GM19328 (cell line): Measurements from ENCODE around the gene KLRK1.
"Not testable (repeated sequence)": the region's sequence is repeated elsewhere in the genome, so short reads cannot be mapped to it uniquely, and the experiment has no call there.

Experiments
- ATAC-seq: cut with Tn5 transposase; IDR thresholded peaks from one replicate; pipeline ENCODE4 v1.9.1; 2021; ENCODE audit warnings: mild to moderate bottlenecking, moderate library complexity; ENCODE audit not compliant: unreplicated experiment

Gene KLRK1

DNA sequence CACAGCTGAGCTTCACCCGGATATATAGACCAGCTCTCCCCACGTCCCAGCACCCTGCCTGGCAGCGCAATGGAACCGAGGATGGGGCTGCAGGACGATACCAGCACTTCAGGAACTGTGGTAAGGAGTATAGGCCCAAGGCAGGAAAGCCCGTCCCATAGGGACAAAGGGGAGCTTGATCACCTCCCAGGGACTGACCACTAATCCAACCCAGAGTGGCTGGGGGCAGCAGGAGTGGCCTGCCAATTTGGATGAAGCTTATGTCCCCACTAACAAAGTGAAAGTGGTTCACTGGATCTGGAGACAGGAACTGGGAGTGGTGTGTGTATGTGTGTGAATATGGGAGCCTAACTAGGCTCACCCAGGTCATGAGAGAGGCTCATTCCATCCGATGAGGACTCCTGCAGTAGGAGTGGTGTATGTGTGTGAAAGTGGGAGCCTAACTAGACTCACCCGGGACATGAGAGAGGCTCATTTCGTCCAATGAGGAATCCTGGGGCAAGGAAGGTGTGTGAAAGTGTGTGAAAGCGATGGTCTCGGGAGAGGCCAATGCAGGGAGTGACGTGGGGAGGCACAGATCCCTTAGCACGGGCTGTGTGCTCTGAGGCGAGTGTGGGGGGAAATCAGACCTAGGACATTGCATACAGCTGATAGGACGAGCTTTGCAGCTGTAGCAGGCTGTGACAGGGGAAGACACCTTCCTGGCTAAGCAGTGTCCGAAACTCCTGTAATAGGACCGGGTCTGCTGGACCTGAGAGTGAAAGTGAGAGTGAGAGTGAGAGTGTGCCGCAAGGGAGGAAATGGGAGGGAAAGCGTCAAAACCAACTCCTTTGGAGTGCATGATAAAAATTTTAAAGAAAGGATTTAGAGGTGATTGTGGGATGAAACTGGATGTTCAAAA, 25.7 kb downstream of the KLRK1 start:
- peak; percentile 77 for ATAC-seq

GRCh38 chr12:10363658-10363913, 26.3 kb downstream of the KLRK1 start:
- ATAC-seq: no peak

DNA sequence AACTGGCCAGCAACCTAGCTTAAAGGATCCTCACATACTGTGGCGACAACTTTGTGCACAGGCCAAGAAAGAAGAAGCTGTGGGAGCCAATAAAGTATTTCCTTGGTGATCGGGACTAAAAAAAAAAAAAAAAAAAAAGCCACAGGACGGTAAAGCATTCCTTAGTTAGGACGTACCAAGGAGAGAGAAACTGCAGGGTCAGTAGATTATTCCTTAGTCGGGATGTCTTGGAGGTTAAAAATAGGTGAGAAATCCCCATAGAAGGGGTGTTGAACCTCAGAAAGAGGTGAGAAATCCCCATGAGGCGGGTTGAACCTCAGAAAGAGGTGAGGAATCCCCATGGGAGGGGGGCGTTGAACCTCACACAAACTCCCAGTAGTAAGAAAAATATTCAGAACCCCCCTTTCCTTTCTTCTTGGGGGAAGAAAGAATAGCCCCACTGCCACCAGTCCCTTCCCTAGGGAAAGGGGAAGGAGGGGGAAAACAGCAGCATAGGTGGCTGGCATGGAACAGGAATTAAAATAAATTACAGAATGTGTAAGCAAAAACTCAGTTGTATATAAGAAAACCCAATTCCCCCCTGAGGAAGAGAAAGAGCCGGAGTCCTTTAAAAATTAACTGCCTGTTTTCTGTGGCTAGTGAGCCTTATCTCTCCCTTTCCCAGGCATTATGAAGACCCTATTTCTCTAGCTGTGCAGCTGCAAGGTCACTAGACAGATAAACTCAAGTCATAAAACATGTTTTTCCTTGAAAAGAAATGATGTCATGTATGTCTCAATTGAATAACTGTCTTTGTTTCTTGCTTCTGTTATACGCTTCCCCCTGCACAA, 26.8 kb downstream of the KLRK1 start:
- no peak for ATAC-seq

DNA sequence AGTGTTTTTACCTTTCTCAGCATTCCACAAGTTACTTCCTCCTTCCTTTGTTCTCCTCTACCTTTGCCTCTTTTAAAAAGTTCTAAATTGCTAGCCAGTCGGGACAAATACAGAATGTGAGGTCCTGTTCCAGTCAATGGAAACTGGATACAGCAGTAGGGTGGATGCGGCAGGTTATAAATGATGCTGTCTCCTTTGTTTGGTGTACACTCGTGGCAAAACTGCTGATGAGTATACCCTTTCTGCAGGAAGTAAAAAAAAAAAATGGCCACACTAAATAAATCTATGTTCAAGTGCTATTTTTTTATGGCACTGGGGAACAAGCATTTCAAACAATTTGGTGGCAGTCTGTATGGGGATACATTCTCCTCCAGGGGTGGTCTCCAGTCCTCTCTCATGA, 27.5 kb downstream of the KLRK1 start:
- no peak for ATAC-seq

DNA sequence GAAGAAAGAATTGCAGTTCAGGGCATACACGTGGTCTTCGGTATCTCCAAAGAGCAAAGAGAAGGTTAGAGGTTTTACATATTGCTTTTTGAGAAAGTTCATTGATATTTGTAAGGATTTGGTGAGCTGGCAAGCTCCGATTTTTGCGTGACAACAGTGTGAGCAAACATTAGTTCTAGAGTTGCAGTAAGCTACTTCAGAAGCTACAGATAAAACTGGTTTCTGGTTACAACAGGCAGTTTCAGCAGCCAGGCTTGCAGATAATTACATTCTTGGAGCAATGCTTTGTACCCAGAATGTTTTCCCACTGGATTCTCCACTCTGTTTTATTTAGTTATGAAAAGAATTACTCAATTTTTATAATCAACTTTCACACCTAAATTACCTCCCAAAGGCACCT, 28.2 kb downstream of the KLRK1 start:
- no peak for ATAC-seq

GRCh38 chr12:10361084-10361483, 28.8 kb downstream of the KLRK1 start:
- ATAC-seq: no peak

DNA sequence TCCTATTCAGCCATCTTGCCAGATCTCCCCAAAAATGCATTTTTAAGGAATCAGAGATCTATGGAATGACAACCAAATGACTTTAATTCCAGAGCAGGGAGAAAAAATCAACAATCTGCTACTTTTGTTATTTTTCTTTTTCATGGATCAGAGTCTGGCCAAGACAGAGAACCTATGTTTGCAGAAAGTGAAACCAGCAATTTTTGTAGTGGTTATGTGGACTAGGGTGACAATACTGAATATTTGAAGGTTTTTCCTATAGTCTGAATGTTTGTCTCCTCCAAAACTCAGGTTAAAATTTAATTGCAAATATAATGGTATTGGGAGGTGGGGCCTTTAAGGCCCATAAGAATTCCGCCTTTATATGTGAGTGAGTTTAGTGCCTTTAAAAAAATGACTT, 30.9 kb downstream of the KLRK1 start:
- ATAC-seq: no peak

GRCh38 chr12:10358131-10358530, 31.7 kb downstream of the KLRK1 start:
- no peak for ATAC-seq

- ATAC-seq: no peak
Observed at GRCh38 chr12:10354502-10354901, 35.3 kb downstream of the KLRK1 start.

DNA sequence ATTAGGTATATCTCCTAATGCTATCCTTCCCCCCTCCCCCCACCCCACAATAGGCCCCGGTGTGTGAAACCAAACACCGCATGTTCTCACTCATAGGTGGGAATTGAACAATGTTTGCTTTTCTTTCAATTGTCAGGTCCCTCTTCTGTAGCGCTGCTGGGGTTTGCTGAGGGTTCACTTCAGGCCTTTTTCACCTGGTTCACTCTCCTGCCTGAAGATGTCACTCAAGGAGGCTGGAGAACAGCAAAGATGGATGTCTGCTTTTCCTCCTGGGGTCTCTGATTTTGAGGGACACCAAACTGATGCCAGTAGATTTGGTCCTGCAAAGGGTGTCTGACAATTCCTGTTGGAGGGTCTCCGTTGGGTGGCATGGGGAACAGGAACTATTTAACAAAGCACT, 35.8 kb downstream of the KLRK1 start:
- ATAC-seq: no peak

GRCh38 chr12:10351457-10351856, 38.4 kb downstream of the KLRK1 start:
- not testable (repeated sequence) for ATAC-seq

DNA sequence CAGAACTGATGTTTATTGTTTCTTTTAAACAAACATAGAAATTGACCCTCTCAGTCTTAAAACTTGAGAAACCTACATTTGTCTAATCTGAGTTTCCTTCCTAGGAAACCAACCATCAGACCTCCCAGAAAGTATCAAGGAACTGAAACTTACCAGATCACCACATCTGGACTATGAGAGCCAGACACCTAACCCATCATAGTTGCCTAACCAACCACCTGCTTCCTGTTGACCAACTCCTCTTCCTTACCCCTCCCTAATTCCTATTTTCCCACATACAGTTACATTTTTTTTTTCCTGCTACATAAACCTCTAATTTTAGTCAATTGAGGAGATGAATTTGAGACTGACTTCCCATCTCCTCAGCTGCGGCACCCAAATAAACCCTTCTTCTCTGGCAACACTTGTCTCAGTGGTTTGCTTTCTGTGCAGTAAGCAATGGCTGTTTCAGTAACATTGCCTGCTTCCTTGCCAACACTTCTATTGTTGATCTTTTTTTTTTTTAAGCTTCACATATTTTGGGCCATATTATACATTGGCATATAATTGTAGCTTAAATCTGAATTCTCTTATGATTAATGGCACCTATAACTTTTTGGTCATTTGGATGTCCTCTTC, 47.8 kb downstream of the KLRK1 start:
- no peak for ATAC-seq

GRCh38 chr12:10340946-10341345, 48.9 kb downstream of the KLRK1 start:
- not testable (repeated sequence) for ATAC-seq

DNA sequence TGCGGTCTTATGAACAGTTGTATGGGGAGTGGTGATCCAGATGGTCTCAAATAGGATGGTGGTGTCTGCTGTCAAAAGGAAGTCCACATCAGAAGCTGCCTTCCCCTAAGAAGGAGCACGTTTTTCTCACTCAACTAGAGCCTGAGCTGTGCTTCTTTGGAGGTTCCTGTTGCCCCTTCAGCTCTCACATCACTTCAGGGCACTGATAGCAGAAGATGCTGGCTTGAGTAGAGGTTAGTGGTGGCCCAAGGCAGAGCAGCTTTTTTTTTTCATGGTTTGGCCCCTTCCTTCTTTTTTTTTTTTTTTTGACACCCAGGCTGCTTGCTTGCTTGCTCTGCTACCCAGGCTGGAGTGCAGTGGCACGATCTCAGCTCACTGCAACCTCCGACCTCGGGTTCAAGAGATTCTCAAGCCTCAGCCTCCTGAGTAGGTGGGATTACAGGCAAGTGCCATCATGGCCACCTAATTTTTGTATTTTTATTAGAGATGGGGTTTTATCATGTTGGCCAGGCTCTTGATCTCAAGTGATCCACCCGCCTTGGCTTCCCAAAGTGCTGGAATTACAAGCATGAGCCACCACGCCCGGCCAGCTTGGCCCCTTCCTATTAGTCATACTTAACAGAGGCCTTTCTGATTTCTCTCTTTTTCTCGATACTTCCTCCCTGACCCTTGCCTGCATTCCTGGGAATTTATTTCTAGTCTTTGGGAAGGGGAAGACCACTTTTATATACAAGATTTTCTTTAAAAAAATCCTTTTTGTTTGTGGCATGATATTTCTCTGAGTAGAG, 50.6 kb downstream of the KLRK1 start:
- ATAC-seq: no peak

DNA sequence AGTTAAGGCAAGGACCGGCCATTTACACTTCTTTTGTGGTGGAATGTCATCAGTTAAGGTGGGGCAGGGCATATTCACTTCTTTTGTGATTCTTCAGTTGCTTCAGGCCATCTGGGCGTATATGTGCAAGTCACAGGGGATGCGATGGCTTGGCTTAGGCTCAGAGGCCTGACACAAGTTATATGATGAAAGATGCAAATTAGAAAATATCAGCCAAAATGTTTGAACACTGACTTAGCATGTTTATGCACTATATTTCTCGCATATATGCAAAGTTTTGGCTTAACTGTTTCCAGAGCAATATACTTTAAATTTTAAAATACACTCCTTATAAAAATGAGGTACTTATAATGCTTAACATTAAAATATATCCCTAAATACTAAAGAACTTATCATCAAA, 51.4 kb downstream of the KLRK1 start:
- not testable (repeated sequence) for ATAC-seq

DNA sequence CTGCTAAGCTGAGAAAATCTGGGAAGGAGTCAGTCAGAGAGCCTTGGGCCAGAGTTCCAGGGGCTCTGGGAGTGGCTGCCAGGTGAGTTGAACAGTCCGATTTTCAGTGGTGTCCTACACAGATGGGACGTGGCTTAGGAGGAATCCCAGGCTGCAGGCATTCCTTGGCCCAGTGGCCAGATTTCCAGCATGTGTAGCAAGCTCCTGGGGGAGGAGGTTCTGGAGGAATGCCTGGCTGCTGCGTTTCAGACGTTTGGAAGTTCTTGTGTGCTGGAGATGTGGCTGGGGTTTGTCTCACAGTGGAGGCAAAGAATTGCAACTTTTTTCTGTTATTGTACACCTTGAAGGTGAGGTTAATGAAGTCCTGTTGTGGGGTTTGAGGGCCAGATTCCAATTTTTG, 53.6 kb downstream of the KLRK1 start:
- not testable (repeated sequence) for ATAC-seq

DNA sequence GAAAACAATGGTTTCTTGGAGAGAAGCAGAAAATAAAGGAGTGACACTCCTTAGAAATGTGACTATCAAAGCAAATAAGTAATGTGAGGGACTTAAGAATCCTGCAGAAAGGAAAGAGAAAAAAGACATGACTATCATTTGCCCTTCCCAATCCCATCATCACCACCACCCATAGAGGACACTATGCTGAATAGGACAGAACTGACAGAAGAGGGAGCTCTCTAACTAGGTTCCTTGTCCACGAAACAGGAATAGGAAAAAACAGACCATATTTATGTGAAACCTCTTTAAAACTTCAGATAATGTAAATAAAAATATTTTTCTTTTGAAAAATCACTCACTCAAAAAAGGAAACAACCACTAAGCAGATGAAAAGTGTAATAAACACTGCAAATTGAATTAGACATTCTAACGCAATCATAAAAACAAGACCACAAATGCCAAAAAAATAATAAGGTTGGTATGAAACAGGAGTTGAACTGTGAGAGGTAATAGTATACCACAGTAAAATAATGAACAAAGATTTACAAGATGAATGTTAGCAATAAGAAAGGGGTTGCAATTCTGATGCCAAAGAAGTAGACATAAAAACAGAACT, 58.1 kb downstream of the KLRK1 start:
- no peak for ATAC-seq

DNA sequence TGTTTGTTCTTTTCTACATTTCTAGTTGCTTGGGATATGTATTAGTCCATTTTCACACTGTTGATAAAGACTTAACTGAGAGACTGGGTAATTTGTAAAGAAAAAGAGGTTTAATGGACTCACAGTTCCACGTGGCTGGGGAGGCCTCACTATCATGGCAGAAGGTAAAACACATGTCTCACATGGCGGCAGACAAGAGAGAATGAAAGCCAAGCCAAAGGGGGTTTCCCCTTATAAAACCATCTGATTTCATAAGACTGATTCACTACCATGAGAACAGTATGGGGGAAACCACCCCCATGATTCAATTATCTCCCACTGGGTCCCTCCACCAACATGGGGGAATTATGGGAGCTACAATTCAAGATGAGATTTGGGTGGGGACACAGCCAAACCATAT, 61.1 kb downstream of the KLRK1 start:
- ATAC-seq: not testable (repeated sequence)
